ENCODE data around the gene TOGARAM2.

The TOGARAM2 gene

DNA sequence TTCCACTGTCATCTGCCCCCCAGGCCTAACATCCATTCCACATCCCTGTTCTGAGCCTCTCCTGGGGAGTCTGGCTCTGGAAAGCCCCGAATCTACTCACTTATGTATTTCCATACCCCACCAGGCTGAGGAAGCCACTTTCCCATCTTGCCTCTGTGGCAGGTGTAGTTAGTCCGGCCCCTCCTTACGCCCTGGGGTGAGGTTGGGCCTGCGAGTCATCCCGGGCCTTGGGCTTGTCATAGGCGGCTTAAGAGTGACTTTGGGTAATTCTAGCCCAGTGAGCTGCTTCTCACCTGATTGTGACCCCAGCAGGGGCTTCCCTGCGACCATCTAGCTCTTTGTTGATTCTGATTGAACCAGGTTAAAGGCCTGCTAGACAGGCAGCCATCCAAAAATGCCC lies 72.1 kb downstream of the TOGARAM2 start:
- H3K4me1 ChIP-seq (ENCODE audit: control insufficient read depth, low read depth, low read length), result peaks cover 12% of the 10 kb centered on the region

DNA sequence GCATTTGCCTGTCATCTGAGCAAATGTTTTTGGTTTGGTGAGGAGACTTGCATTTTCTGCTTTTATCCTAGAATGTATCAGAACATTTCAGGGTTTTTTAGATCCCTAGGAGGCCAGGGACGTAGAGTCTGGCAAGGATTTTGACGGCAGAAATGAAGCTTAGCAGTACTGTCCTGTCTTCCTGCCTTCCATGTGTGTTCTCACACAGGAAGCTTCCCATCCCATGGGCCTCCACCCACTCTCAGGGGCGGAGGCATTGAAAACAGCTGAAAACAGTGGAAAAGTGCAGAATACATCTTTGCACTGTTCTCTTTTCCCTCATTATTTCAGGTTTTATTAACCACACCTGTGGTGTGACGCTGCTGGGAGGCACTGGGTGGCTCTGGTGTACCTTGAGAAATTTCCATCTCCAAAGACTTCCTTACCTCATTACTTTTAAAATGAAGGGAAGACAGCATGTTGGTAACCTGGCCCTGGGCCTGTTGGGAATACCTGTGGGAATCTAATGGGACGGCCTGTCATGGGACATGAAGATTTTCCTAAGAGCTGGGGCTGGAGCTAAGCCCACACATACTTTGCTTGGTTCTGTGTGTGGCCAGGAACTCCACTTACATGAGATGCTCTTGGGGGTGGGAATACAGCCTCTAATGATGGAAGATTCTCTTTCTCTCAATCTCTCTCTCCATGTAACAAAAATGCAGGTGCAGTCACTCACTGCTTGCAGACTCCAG lies 72.7 kb downstream of the TOGARAM2 start:
- Histone ChIP-seq H3K27ac (ENCODE audit: low read length) (no peak overlapping the region), H3K9me3 (ENCODE audit: control insufficient read depth, low read depth, low read length) (no peaks in the 10 kb centered on the region), H3K36me3 (ENCODE audit: control insufficient read depth, low read depth, low read length) (no peaks in the 10 kb centered on the region), H3K4me3 (ENCODE audit: low read length) (no peak overlapping the region), H3K9ac (ENCODE audit: low read length) (no peak overlapping the region), H3K27me3 (ENCODE audit: control insufficient read depth, insufficient read depth, low read length) (no peaks in the 10 kb centered on the region), H3K4me1 (ENCODE audit: control insufficient read depth, low read depth, low read length) (peaks cover 12% of the 10 kb centered on the region)

More for the DNA sequence above, 72.1 kb downstream of the TOGARAM2 start:
- no peaks in the 10 kb centered on the region for H3K27me3 ChIP-seq (ENCODE audit: control insufficient read depth, insufficient read depth, low read length)
- H3K9me3 ChIP-seq (ENCODE audit: control insufficient read depth, low read depth, low read length), result no peaks in the 10 kb centered on the region
- no peak overlapping the region for H3K9ac ChIP-seq (ENCODE audit: low read length)
- H3K4me3 ChIP-seq (ENCODE audit: low read length), result no peak overlapping the region
- no peak overlapping the region for H3K27ac ChIP-seq (ENCODE audit: low read length)
- no peaks in the 10 kb centered on the region for H3K36me3 ChIP-seq (ENCODE audit: control insufficient read depth, low read depth, low read length)

DNA sequence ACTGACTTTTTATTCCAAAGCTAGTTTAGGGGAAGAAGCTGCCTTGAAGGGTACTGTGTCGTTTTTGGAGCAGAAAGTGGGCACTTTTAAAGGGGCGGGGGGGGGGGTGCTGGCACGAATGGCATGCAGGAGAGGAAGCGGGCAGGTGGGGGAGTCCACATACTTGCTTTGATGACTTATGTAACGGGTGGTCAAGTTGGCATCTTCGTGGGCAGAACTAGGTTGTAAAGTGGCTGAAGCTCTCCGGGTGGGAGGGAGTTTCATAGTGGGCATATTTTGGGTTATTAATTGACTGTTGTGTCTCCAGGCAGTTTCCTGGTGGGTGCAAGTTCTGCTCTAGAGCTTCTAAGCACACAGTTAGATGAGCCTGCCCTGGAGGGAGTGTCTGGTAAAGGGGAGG lies 73.3 kb downstream of the TOGARAM2 start:
- H3K9ac ChIP-seq (ENCODE audit: low read length), result no peak overlapping the region
- H3K27ac ChIP-seq (ENCODE audit: low read length), result no peak overlapping the region
- H3K36me3 ChIP-seq (ENCODE audit: control insufficient read depth, low read depth, low read length), result no peaks in the 10 kb centered on the region
- no peaks in the 10 kb centered on the region for H3K9me3 ChIP-seq (ENCODE audit: control insufficient read depth, low read depth, low read length)
- H3K4me1 ChIP-seq (ENCODE audit: control insufficient read depth, low read depth, low read length), result peaks cover 12% of the 10 kb centered on the region
- H3K27me3 ChIP-seq (ENCODE audit: control insufficient read depth, insufficient read depth, low read length), result no peaks in the 10 kb centered on the region
- no peak overlapping the region for H3K4me3 ChIP-seq (ENCODE audit: low read length)

DNA sequence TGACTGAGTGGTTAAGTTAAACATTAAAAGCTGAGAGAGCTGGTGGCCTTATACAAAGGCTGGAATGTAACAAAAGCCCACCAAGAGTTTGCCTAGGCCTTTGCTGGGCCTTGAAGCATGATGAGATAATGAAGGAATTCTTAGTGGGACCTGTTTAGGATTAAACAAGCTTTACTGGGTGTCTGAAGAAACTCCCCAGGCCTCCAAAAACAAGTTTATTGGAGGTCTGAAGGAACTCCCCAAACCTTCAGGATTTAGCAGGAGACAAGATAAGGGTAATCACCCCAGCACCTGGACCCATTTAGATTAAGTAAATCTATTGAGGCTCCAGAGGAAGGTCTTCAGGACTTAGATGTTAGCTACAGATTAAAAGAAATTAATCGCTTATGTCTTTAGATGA lies 74.5 kb downstream of the TOGARAM2 start:
- Histone ChIP-seq H3K27me3 (ENCODE audit: control insufficient read depth, insufficient read depth, low read length) (no peaks in the 10 kb centered on the region), H3K4me3 (ENCODE audit: low read length) (no peak overlapping the region), H3K9ac (ENCODE audit: low read length) (no peak overlapping the region), H3K27ac (ENCODE audit: low read length) (no peak overlapping the region), H3K36me3 (ENCODE audit: control insufficient read depth, low read depth, low read length) (no peaks in the 10 kb centered on the region), H3K4me1 (ENCODE audit: control insufficient read depth, low read depth, low read length) (peaks cover 12% of the 10 kb centered on the region), H3K9me3 (ENCODE audit: control insufficient read depth, low read depth, low read length) (no peaks in the 10 kb centered on the region)

DNA sequence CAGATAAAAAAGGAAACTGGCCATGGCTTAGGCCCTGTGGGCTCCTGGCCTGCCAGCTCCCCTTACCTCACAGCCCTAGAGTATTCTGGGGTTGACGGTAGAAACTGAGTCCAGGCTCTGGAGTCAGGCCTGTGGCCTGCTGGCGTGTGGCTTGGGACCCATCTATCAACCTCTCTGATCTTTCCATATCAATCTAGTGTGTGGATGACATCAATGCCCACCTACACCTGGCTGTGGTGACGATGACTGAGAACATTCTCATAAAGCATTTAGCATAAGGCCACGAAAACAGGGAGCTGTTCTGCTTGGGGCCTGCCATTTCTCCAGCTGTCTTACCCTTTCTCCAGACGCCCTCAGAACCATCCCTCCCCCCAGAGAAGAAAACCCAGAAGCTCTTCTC lies 75.4 kb downstream of the TOGARAM2 start:
- H3K4me1 ChIP-seq (ENCODE audit: control insufficient read depth, low read depth, low read length), result peaks cover 12% of the 10 kb centered on the region
- no peak overlapping the region for H3K9ac ChIP-seq (ENCODE audit: low read length)
- no peaks in the 10 kb centered on the region for H3K36me3 ChIP-seq (ENCODE audit: control insufficient read depth, low read depth, low read length)
- H3K9me3 ChIP-seq (ENCODE audit: control insufficient read depth, low read depth, low read length), result no peaks in the 10 kb centered on the region
- H3K4me3 ChIP-seq (ENCODE audit: low read length), result no peak overlapping the region
- H3K27ac ChIP-seq (ENCODE audit: low read length), result no peak overlapping the region
- H3K27me3 ChIP-seq (ENCODE audit: control insufficient read depth, insufficient read depth, low read length), result no peaks in the 10 kb centered on the region

DNA sequence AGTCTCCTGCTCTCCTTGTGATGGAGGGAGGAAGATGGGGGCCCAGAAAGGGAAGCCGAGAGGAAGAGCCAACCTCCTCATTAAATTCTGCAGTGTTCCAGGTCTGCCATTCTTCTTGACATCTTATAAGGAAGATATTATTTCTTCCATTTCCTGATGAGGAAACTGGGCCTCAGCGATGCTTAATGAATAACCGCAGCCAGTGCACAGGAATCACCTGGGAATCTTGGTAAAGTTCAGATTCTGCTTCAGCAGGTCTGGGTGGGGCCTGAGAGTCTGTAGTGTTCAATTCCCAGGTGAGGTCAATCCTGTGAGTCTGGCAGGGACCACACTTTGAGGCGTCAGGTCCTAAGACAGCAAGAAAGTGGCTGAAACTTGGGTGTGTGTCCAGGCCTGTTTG lies 75.9 kb downstream of the TOGARAM2 start:
- H3K9me3 ChIP-seq (ENCODE audit: control insufficient read depth, low read depth, low read length), result no peaks in the 10 kb centered on the region
- H3K4me3 ChIP-seq (ENCODE audit: low read length), result no peak overlapping the region
- no peaks in the 10 kb centered on the region for H3K36me3 ChIP-seq (ENCODE audit: control insufficient read depth, low read depth, low read length)
- no peaks in the 10 kb centered on the region for H3K27me3 ChIP-seq (ENCODE audit: control insufficient read depth, insufficient read depth, low read length)
- peaks cover 12% of the 10 kb centered on the region for H3K4me1 ChIP-seq (ENCODE audit: control insufficient read depth, low read depth, low read length)
- H3K9ac ChIP-seq (ENCODE audit: low read length), result no peak overlapping the region
- H3K27ac ChIP-seq (ENCODE audit: low read length), result no peak overlapping the region

DNA sequence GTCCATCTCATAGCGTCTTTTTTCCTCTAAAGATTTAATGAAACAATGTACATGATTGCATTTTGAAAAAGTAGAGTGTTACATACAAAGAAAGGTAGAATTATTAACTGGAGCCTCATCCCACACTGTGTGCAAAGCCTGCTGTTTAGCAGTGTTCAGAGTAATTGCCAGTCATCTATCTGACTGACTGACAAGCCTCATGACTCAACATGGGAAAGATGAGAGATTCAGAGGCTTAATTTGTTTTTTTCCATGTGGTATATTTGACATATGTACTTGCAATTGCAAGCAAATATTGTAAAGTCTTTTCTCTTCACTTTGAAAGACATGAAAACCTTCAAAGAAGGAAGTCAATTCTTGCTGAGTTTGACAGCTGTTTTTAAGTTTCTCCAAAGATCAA lies 78.5 kb downstream of the TOGARAM2 start:
- Histone ChIP-seq H3K4me1 (ENCODE audit: control insufficient read depth, low read depth, low read length) (no peaks in the 10 kb centered on the region), H3K27ac (ENCODE audit: low read length) (no peak overlapping the region), H3K4me3 (ENCODE audit: low read length) (no peak overlapping the region), H3K9me3 (ENCODE audit: control insufficient read depth, low read depth, low read length) (no peaks in the 10 kb centered on the region), H3K9ac (ENCODE audit: low read length) (no peak overlapping the region), H3K27me3 (ENCODE audit: control insufficient read depth, insufficient read depth, low read length) (no peaks in the 10 kb centered on the region), H3K36me3 (ENCODE audit: control insufficient read depth, low read depth, low read length) (no peaks in the 10 kb centered on the region)

DNA sequence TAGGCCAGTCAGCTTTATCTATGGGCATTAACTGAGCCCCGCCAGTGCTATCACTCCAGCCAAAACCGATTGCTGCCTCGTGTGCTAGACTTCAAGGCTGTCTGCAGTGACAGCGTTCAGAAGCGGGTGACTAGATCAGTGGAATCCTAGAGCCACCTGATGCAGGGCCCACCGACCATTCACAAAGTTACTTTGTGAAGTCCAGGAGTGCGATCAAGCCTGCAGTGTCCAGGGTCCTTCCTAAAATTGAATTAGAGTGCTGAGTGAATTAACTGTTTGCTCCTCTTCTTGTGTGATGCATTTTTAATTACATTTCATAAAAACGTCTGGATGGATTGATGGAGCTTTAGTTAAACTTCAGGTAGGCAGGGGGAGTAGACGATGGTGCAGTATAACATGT lies 79.3 kb downstream of the TOGARAM2 start:
- Histone ChIP-seq H3K27ac (ENCODE audit: low read length) (no peak overlapping the region), H3K4me3 (ENCODE audit: low read length) (no peak overlapping the region), H3K36me3 (ENCODE audit: control insufficient read depth, low read depth, low read length) (no peaks in the 10 kb centered on the region), H3K9ac (ENCODE audit: low read length) (no peak overlapping the region), H3K9me3 (ENCODE audit: control insufficient read depth, low read depth, low read length) (no peaks in the 10 kb centered on the region), H3K4me1 (ENCODE audit: control insufficient read depth, low read depth, low read length) (peaks cover 4% of the 10 kb centered on the region), H3K27me3 (ENCODE audit: control insufficient read depth, insufficient read depth, low read length) (no peaks in the 10 kb centered on the region)

DNA sequence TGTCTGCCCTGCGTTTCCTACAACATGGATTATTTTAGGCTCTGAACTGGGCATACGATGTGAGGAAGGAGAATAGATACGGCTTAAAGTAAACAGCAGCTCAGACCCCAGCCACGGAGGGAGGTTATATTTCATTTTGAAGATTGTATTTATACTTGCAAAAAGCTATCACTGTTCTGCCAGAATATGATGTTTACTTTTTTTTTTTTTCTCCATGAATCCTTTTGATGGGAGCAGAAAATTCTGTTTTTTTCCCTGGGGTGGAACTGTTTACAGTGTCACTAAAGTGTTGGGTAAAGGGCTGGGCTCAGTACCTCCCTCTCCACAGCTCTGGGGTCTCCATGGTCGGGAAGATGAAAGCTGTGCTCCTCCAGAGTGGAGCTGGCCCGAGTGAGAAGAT lies 80.1 kb downstream of the TOGARAM2 start:
- Histone ChIP-seq H3K36me3 (ENCODE audit: control insufficient read depth, low read depth, low read length) (no peaks in the 10 kb centered on the region), H3K9ac (ENCODE audit: low read length) (no peak overlapping the region), H3K9me3 (ENCODE audit: control insufficient read depth, low read depth, low read length) (no peaks in the 10 kb centered on the region), H3K4me1 (ENCODE audit: control insufficient read depth, low read depth, low read length) (peaks cover 5% of the 10 kb centered on the region), H3K27me3 (ENCODE audit: control insufficient read depth, insufficient read depth, low read length) (no peaks in the 10 kb centered on the region), H3K27ac (ENCODE audit: low read length) (no peak overlapping the region), H3K4me3 (ENCODE audit: low read length) (no peak overlapping the region)

DNA sequence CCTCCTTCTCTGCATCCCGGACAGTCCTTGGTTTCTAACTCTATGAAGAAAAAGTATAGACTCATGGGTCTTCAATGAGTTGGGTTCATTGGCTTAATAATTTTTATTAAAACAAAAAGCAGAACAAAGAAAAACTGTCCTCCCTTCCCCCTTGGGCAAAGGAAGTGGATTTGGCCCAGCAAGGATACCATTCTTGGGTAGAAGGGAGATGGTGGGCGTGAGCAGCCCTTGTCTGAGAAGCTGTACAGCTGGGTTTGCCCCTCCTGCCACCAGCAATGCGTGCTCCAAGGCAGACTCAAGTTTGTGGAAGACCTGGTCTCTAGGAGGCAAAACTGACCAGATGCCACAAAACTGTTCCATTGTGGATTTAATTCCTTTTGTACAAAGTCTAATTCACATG lies 80.5 kb downstream of the TOGARAM2 start:
- H3K27me3 ChIP-seq (ENCODE audit: control insufficient read depth, insufficient read depth, low read length), result no peaks in the 10 kb centered on the region
- H3K36me3 ChIP-seq (ENCODE audit: control insufficient read depth, low read depth, low read length), result no peaks in the 10 kb centered on the region
- H3K4me3 ChIP-seq (ENCODE audit: low read length), result no peak overlapping the region
- no peak overlapping the region for H3K27ac ChIP-seq (ENCODE audit: low read length)
- peaks cover 5% of the 10 kb centered on the region for H3K4me1 ChIP-seq (ENCODE audit: control insufficient read depth, low read depth, low read length)
- H3K9ac ChIP-seq (ENCODE audit: low read length), result no peak overlapping the region
- H3K9me3 ChIP-seq (ENCODE audit: control insufficient read depth, low read depth, low read length), result no peaks in the 10 kb centered on the region

DNA sequence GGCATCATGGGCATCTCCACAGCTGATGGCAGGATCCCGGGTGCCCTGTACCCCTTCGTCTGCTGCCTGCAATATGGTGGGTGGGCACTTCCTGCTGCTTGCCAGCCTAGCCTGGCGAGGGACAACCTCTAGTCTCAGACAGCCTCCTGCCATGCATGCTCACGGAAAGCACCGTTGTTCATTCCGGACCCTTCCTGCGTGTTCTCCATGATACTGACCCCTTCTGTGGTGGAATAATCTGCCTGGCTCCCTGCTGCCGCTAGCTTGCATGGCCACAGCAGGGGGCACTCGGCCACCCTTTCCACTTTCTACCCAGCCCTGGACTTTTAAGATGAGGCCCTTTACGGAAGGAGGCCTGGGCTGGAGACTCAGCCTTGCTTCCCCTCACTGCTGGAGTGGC lies 81.3 kb downstream of the TOGARAM2 start:
- Histone ChIP-seq H3K27ac (ENCODE audit: low read length) (no peak overlapping the region), H3K4me1 (ENCODE audit: control insufficient read depth, low read depth, low read length) (peaks cover 5% of the 10 kb centered on the region), H3K27me3 (ENCODE audit: control insufficient read depth, insufficient read depth, low read length) (no peaks in the 10 kb centered on the region), H3K9ac (ENCODE audit: low read length) (no peak overlapping the region), H3K4me3 (ENCODE audit: low read length) (no peak overlapping the region), H3K36me3 (ENCODE audit: control insufficient read depth, low read depth, low read length) (no peaks in the 10 kb centered on the region), H3K9me3 (ENCODE audit: control insufficient read depth, low read depth, low read length) (no peaks in the 10 kb centered on the region)

DNA sequence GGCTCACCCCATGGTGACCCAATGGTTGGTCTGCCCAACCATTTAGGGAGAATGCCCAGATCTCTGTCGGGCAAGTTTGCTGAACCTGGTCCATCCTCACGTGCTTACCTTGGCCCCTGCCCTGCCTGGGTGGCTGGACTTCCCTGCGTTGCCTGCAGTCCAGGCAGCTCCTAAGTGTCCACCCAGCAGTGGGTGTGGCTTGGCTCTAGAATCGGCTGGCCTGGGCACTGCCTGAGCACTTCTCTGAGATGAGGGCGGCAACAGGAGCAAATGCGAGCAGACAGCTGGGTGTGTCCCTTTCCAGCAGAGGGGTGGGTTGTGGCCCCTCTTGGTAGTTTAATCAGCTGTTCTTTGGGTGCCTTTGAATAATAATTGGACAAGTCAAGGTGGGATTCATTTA lies 82.0 kb downstream of the TOGARAM2 start:
- H3K27ac ChIP-seq (ENCODE audit: low read length), result no peak overlapping the region
- no peaks in the 10 kb centered on the region for H3K36me3 ChIP-seq (ENCODE audit: control insufficient read depth, low read depth, low read length)
- H3K9ac ChIP-seq (ENCODE audit: low read length), result no peak overlapping the region
- H3K4me3 ChIP-seq (ENCODE audit: low read length), result no peak overlapping the region
- peaks cover 5% of the 10 kb centered on the region for H3K4me1 ChIP-seq (ENCODE audit: control insufficient read depth, low read depth, low read length)
- no peaks in the 10 kb centered on the region for H3K9me3 ChIP-seq (ENCODE audit: control insufficient read depth, low read depth, low read length)
- H3K27me3 ChIP-seq (ENCODE audit: control insufficient read depth, insufficient read depth, low read length), result no peaks in the 10 kb centered on the region
